HCT116 (cell line): ENCODE data around the gene PXT1. TPM values are rescaled to one million over a fixed set of nuclear protein-coding genes. Genes with fewer than 3 reads are reported as not detected.
A peak's percentile ranks its signal among the peaks of the same experiment; 100 is the strongest.

Experiments
- ATAC-seq: fragments of 200-7000 bp; cut with Tn5 transposase; 2 replicates; pipeline ENCODE4 v1.9.1; 2020; ENCODE audit warnings: mild to moderate bottlenecking, moderate library complexity
- BruUV-seq: library from RNA; stranded (reverse); fragments of 400-500 nt; replicated peaks from 2 replicates; lab custom pipeline; 2021; lab: Mats Ljungman, UMichigan
- CTCF ChIA-PET: fragments of 300-600 bp; sonication (Branson Sonifier 250); formaldehyde crosslinking; loops from one replicate; lab custom pipeline; 2021; ENCODE audit warnings: antibody characterized with exemption; lab: Charles Lee
- POLR2A ChIA-PET: fragments of 300-600, 350-600 bp; sonication (Branson Sonifier 250); formaldehyde crosslinking; loops from one replicate; lab custom pipeline; 2021; ENCODE audit warnings: antibody characterized with exemption; lab: Charles Lee
- RAD21 ChIA-PET, 2 experiments: fragments of 300-600 bp; sonication (Branson Sonifier 250); formaldehyde crosslinking; loops; one replicate each; lab custom pipeline; 2023; ENCODE audit warnings: low total read pairs in 2 of 2; ENCODE audit not compliant: uncharacterized antibody in 2 of 2, unreplicated experiment in 2 of 2, low non-redundant PET in 1 of 2; lab: Charles Lee
- DNase-seq: peaks from one replicate; pipeline ENCODE4 v3.0.0-alpha.2; 2010; ENCODE audit warnings: low read depth, low spot score
- H2AFZ ChIP-seq: fragments of 200-600 bp; shearing (Covaris generic), sonication (generic); 2 replicates; pipeline ENCODE4 v1.6.1; 2017; ENCODE audit warnings: low read depth, mixed run types, mixed read lengths, antibody characterized with exemption, low read length; ENCODE audit not compliant: poor library complexity, severe bottlenecking
- H3K27ac ChIP-seq: 2 replicates; pipeline ENCODE4 v1.5.1; 2012; ENCODE audit warnings: low read depth, low read length
- H3K27me3 ChIP-seq: fragments of 200-600 bp; sonication (generic); 2 replicates; pipeline ENCODE4 v1.6.1; 2016; ENCODE audit warnings: mixed run types, low read length, mixed read lengths; ENCODE audit not compliant: insufficient read depth
- H3K36me3 ChIP-seq, 2 experiments: fragments of 200-500 bp in 1 of 2; fragments of 200-600 bp in 1 of 2; sonication (Bioruptor generic) in 1 of 2; sonication (generic) in 1 of 2; 2 replicates each; pipeline versions ENCODE4 v1.5.1 to v1.6.1; 2014 to 2016; ENCODE audit warnings: low read length in 2 of 2, inconsistent platforms in 1 of 2, mixed read lengths in 1 of 2, mixed run types in 1 of 2; ENCODE audit not compliant: insufficient read depth in 2 of 2, control insufficient read depth in 1 of 2
- H3K4me1 ChIP-seq, 2 experiments: fragments of 200-600 bp in 1 of 2; sonication (generic) in 1 of 2; 2 replicates each; pipeline versions ENCODE4 v1.5.1 to v1.6.1; 2012 to 2017; ENCODE audit warnings: low read length in 2 of 2, inconsistent platforms in 1 of 2, mild to moderate bottlenecking in 1 of 2, mixed read lengths in 1 of 2, mixed run types in 1 of 2, moderate library complexity in 1 of 2; ENCODE audit not compliant: insufficient read depth in 2 of 2, control insufficient read depth in 1 of 2
- H3K4me2 ChIP-seq: fragments of 200-600 bp; sonication (generic); 2 replicates; pipeline ENCODE4 v1.6.1; 2017; ENCODE audit warnings: mixed run types, low read length, mixed read lengths
- H3K4me3 ChIP-seq, 2 experiments: fragments of 200-600 bp in 1 of 2; sonication (generic) in 1 of 2; replicated peaks in 1 of 2; 2 replicates each; pipeline ENCODE4 v1.5.1; 2011 to 2016; ENCODE audit warnings: low read length in 2 of 2, control low read depth in 1 of 2, low read depth in 1 of 2, mild to moderate bottlenecking in 1 of 2, mixed read lengths in 1 of 2, mixed run types in 1 of 2
- H3K79me2 ChIP-seq: fragments of 200-600 bp; sonication (generic); 2 replicates; pipeline ENCODE4 v1.6.1; 2017; ENCODE audit warnings: mild to moderate bottlenecking, mixed run types, low read length, moderate library complexity, mixed read lengths; ENCODE audit not compliant: insufficient read depth
- H3K9ac ChIP-seq: fragments of 200-600 bp; sonication (generic); 2 replicates; pipeline ENCODE4 v1.6.1; 2016; ENCODE audit warnings: low read length, mixed read lengths
- H3K9me2 ChIP-seq: fragments of 200-600 bp; sonication (generic), shearing (Covaris generic); 2 replicates; pipeline ENCODE4 v1.6.1; 2017; ENCODE audit warnings: mixed run types, mild to moderate bottlenecking, moderate library complexity; ENCODE audit not compliant: insufficient read depth
- H3K9me3 ChIP-seq, 2 experiments: fragments of 200-500 bp in 1 of 2; fragments of 200-600 bp in 1 of 2; sonication (Bioruptor generic) in 1 of 2; sonication (generic) in 1 of 2; 2 replicates each; pipeline ENCODE4 v1.6.1; 2014 to 2017; ENCODE audit warnings: low read length in 2 of 2, mixed read lengths in 2 of 2, inconsistent platforms in 1 of 2, low read depth in 1 of 2, mild to moderate bottlenecking in 1 of 2, mixed run types in 1 of 2, moderate library complexity in 1 of 2; ENCODE audit not compliant: control insufficient read depth in 1 of 2, insufficient read depth in 1 of 2
- H4K20me1 ChIP-seq: fragments of 200-600 bp; sonication (generic), shearing (Covaris generic); 2 replicates; pipeline ENCODE4 v1.6.1; 2017; ENCODE audit warnings: mixed run types, mild to moderate bottlenecking, moderate library complexity; ENCODE audit not compliant: insufficient read depth
- ELF1 ChIP-seq: IDR thresholded peaks from 2 replicates; pipeline ENCODE4 v1.6.1; 2012; ENCODE audit warnings: low read depth, borderline replicate concordance
- SIN3A ChIP-seq: IDR thresholded peaks from 2 replicates; pipeline ENCODE4 v1.6.1; 2012; ENCODE audit warnings: low read depth
- SP1 ChIP-seq: IDR thresholded peaks from 2 replicates; pipeline ENCODE4 v1.6.1; 2012; ENCODE audit warnings: low read depth
- SRF ChIP-seq: IDR thresholded peaks from 2 replicates; pipeline ENCODE4 v1.6.1; 2012; ENCODE audit warnings: low read depth
- YY1 ChIP-seq: IDR thresholded peaks from 2 replicates; pipeline ENCODE4 v1.6.1; 2011; ENCODE audit warnings: low read length, low read depth, moderate library complexity, mild to moderate bottlenecking; ENCODE audit not compliant: insufficient replicate concordance; ENCODE audit errors: extremely low read depth
- ZFX ChIP-seq: fragments of 450-650 bp; IDR thresholded peaks from 2 replicates; pipeline ENCODE4 v1.6.1; 2017
- ZNF274 ChIP-seq: fragments of 200-500 bp; sonication (Bioruptor generic); IDR thresholded peaks from 2 replicates; pipeline ENCODE4 v1.6.1; 2014; ENCODE audit warnings: mild to moderate bottlenecking, low read depth, low read length, inconsistent platforms
- intact Hi-C: fragments of 100-400 bp; cut with micrococcal nuclease; formaldehyde crosslinking; loops from 2 replicates; pipeline ENCODE4 v1.10.0; 2022
- total RNA-seq: library from RNA; stranded (reverse); gene quantifications from one replicate; pipeline ENCODE4 v1.2.1, GENCODE V29; 2021; ENCODE audit not compliant: unreplicated experiment
- TF ChIP-seq, protein P1 (sequence below): IDR thresholded peaks from 2 replicates; pipeline ENCODE4 v1.6.1; 2012
- TF ChIP-seq, protein P2 (sequence below): IDR thresholded peaks from 2 replicates; pipeline ENCODE4 v1.6.1; 2011; ENCODE audit warnings: mild to moderate bottlenecking, low read length, moderate library complexity; ENCODE audit not compliant: insufficient replicate concordance; ENCODE audit errors: extremely low read depth
- TF ChIP-seq, protein P3 (sequence below): IDR thresholded peaks from 2 replicates; pipeline ENCODE4 v1.6.1; 2012

The PXT1 gene
- total RNA-seq, 1 experiment from 2014 or later: 0.17 TPM

DNA sequence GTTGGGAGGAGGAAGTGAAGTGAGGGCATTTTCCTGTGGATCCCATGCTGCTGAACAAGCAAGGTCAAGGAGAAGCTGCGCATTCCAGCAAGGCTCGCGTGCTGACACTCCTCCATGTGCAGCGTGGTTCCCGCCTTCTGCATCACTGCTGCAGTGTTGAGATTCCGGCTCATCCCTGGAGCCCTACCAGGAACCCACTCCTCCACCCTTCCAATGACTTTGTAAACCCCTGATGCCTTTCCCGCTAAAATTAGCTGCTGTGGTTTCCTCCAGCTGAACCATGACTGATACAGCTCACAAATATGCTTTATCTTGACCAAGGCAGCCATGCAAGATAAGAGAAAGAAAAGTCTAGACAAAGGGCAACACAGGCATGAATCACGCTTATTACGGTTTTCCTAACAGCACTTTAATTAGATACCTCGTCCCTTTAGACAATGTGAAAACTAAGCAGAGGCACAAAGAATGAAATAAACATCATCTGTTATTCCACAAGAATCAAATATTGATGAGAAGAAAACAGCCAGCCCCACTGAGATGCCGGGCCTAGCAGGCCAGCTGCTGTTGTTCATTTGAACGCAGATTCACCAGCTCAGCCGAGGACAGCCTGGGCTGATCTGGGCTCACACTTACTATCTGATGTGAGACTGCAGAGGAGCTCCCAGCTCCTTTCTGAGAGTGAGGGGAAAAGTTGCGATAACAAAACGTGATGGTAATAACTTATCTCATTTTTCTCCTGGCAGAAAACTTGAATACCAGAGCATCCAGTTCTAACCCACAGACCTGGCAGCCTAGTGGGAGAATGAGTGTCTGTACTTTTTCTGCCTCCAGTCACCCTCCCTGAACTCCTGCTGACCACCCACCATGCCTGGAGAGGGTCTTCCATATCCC, 91.7 kb downstream of the PXT1 start:
- DNase-seq (no peak), ATAC-seq (peak; percentile 27; the same call in 1 of the 2 replicates)
- peaks cover 0 to 10% of the 10 kb centered on the region in 2 experiments; a peak in 1 of 4 replicates for H3K4me1 ChIP-seq
- RAD21 ChIA-PET: no interaction called here
- POLR2A ChIA-PET: no interaction called here
- CTCF ChIA-PET: interaction anchor here (1.1 kb wide), 1 partner anchor 10 kb away, joined by 3 read pairs; no protein-coding TSS in a partner anchor
- peaks cover 0 to 5% of the 10 kb centered on the region in 2 experiments; a peak in 1 of 4 replicates for H3K9me3 ChIP-seq
- H3K36me3 ChIP-seq: no peaks in the 10 kb centered on the region
- no peaks in the 10 kb centered on the region for H3K27me3 ChIP-seq
- no peak overlapping the region for H3K9ac ChIP-seq
- H3K79me2 ChIP-seq: no peaks in the 10 kb centered on the region
- no peaks in the 10 kb centered on the region for H3K9me2 ChIP-seq
- H3K27ac ChIP-seq: no peak overlapping the region
- no peak overlapping the region for H2AFZ ChIP-seq
- BruUV-seq: no TSS peak
- H4K20me1 ChIP-seq: no peaks in the 10 kb centered on the region
- peak overlapping the region; percentile 9; the same call in 1 of the 2 replicates for H3K4me2 ChIP-seq
- H3K4me3 ChIP-seq: no peak overlapping the region
- intact Hi-C loops: no loop called here
- TF ChIP-seq SRF (no peak), YY1 (no peak), ELF1 (no peak), ZNF274 (no peak), SP1 (no peak)
- TF ChIP-seq, protein P1, sequence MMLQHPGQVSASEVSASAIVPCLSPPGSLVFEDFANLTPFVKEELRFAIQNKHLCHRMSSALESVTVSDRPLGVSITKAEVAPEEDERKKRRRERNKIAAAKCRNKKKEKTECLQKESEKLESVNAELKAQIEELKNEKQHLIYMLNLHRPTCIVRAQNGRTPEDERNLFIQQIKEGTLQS: no peak

DNA sequence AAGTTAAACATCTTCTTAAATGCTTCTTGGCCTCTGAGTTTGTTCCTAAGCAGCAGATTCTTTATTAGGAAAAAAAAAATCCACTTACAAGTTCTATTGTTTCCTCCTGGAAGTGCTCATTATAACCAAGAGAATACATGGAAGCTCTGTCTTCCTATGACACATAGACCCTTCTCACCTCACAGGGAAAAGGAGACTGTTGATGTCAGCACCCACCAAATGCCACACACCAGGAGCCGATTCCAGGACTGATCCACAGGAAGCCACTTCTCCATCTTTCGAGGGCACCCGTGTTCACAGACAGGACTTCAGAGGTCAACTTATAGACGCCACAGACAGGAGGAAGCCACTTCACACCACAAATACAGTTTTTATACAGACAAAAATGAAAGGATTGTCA, 92.6 kb downstream of the PXT1 start:
- RAD21 ChIA-PET: no interaction called here
- no peak overlapping the region for H3K4me2 ChIP-seq
- no peaks in the 10 kb centered on the region for H3K36me3 ChIP-seq
- BruUV-seq: no TSS peak
- CTCF ChIA-PET: interaction anchor here (1.7 kb wide), 1 partner anchor 9 kb away, joined by 6 read pairs; no protein-coding TSS in a partner anchor
- no peak overlapping the region for H3K9ac ChIP-seq
- H3K4me3 ChIP-seq: no peak overlapping the region
- intact Hi-C loops: no loop called here
- no peaks in the 10 kb centered on the region for H3K27me3 ChIP-seq
- TF ChIP-seq SRF: no peak
- TF ChIP-seq, protein P2, sequence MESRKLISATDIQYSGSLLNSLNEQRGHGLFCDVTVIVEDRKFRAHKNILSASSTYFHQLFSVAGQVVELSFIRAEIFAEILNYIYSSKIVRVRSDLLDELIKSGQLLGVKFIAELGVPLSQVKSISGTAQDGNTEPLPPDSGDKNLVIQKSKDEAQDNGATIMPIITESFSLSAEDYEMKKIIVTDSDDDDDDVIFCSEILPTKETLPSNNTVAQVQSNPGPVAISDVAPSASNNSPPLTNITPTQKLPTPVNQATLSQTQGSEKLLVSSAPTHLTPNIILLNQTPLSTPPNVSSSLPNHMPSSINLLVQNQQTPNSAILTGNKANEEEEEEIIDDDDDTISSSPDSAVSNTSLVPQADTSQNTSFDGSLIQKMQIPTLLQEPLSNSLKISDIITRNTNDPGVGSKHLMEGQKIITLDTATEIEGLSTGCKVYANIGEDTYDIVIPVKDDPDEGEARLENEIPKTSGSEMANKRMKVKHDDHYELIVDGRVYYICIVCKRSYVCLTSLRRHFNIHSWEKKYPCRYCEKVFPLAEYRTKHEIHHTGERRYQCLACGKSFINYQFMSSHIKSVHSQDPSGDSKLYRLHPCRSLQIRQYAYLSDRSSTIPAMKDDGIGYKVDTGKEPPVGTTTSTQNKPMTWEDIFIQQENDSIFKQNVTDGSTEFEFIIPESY: no peak
- no peak for TF ChIP-seq SP1
- TF ChIP-seq ZFX: no peak
- no peak for TF ChIP-seq SIN3A
- TF ChIP-seq, protein P3, sequence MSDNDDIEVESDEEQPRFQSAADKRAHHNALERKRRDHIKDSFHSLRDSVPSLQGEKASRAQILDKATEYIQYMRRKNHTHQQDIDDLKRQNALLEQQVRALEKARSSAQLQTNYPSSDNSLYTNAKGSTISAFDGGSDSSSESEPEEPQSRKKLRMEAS: no peak
- TF ChIP-seq, all 23 proteins: peak for 0
- no peak overlapping the region for H3K27ac ChIP-seq
- no peak for DNase-seq
- H3K79me2 ChIP-seq: no peaks in the 10 kb centered on the region
- POLR2A ChIA-PET: no interaction called here
- H3K9me3 ChIP-seq: peaks cover 0 to 5% of the 10 kb centered on the region in 2 experiments; a peak in 1 of 4 replicates
- peaks cover 0 to 10% of the 10 kb centered on the region in 2 experiments; a peak in 1 of 4 replicates for H3K4me1 ChIP-seq
- no peak for ATAC-seq
- no peaks in the 10 kb centered on the region for H4K20me1 ChIP-seq
- no peaks in the 10 kb centered on the region for H3K9me2 ChIP-seq
- H2AFZ ChIP-seq: no peak overlapping the region
